Muscle of leg (tissue), 11 donors: ENCODE data around the gene BANP. TPM values are rescaled to one million over a fixed set of nuclear protein-coding genes. Genes with fewer than 3 reads are reported as not detected.
"Not testable (repeated sequence)": the region's sequence is repeated elsewhere in the genome, so short reads cannot be mapped to it uniquely, and the experiment has no call there.

Experiments
- DNase-seq: peaks from one replicate; pipeline ENCODE4 v3.0.0; 2013
- H3K27ac ChIP-seq: one replicate; pipeline ENCODE4 v1.5.1; 2013; ENCODE audit warnings: mild to moderate bottlenecking, low read length, control low read depth
- H3K27me3 ChIP-seq: one replicate; pipeline ENCODE4 v1.6.1; 2013; ENCODE audit warnings: low read length; ENCODE audit not compliant: control insufficient read depth, insufficient read depth
- H3K36me3 ChIP-seq: one replicate; pipeline ENCODE4 v1.6.1; 2013; ENCODE audit warnings: low read length; ENCODE audit not compliant: control insufficient read depth, insufficient read depth
- H3K4me1 ChIP-seq: one replicate; pipeline ENCODE4 v1.6.1; 2013; ENCODE audit warnings: low read length; ENCODE audit not compliant: control insufficient read depth, insufficient read depth
- H3K4me3 ChIP-seq: one replicate; pipeline ENCODE4 v1.5.1; 2013; ENCODE audit warnings: low read length, control low read depth
- H3K9me3 ChIP-seq: replicated peaks from 2 replicates; pipeline ENCODE4 v1.6.1; 2013; ENCODE audit warnings: low read depth, low read length; ENCODE audit not compliant: control insufficient read depth
- WGBS: methylation state at CpG from one replicate; pipeline ENCODE4 v1.1.5; 2013; ENCODE audit warnings: missing lambda C conversion rate; ENCODE audit not compliant: insufficient coverage; 5-methylcytosine and 5-hydroxymethylcytosine counted together
- polyA plus RNA-seq, 8 donors: library from polyadenylated mRNA; unstranded; fragments of 120-200 nt; gene quantifications; one replicate each; pipeline versions ENCODE4 v1.2.1 to v1.2.3, GENCODE V29; 2013; ENCODE audit warnings: inconsistent platforms in 1 of 8, low replicate concordance in 1 of 8; ENCODE audit not compliant: insufficient read length in 8 of 8, insufficient read depth in 1 of 8
- total RNA-seq: library from RNA; stranded (reverse); fragments of 120-200 nt; gene quantifications from one replicate; pipeline ENCODE4 v1.2.4, GENCODE V29; 2013

Gene BANP
- total and polyA plus RNA-seq, 9 donors: 11.2 to 18.9 (median 15.1) TPM

DNA sequence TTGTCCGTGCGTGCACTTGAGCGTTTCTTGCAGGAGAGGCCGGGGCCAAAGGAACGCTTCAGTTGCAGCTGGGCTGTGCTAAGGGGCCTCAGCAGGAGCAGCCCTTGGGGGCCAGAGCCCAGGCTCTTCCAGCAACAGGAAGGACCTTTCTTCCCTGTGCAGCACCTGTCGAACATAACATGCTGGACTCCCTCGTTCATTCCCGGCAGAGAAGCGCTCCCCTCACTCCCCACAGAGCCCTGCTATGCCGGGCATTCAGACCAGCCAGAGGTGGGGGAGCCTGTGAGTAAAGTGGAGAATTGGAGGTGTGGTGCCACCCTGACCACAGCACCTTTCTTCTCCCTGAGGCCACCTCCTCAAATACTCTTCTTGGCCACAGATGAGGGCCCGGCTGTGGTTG, 94.1 kb downstream of the BANP start:
- H3K27me3 ChIP-seq, H3K4me1 ChIP-seq, H3K4me3 ChIP-seq, H3K27ac ChIP-seq, DNase-seq, H3K9me3 ChIP-seq: not testable (repeated sequence)
- WGBS: 86% methylated on average over 5 of the region's 11 CpGs
- H3K36me3 ChIP-seq: peaks cover 26% of the 10 kb centered on the region

DNA sequence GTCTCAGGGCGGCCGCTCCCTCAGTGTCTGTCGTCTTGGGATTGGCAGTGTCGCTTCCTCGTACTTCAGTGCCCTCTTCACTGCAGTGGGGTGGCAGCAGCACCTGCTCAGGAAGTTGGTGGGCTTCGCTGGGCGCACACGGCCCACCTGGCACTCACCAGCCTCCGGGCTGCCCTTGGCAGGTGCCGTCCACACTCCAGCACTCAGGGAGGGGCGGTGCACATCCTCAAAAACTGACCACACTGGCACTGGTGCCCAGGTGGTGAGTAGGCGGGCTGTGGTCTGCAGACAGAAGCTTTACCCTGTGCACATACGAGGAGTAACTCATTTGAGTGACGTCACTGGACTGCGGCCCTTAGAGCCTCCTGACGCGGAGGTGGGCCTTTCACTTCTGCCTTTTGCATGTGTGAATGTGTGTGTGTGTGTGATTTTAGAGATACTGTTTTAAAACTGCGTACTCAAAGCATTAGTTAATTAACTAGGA, 94.6 kb downstream of the BANP start:
- DNase-seq: no peak
- H3K36me3 ChIP-seq: peaks cover 31% of the 10 kb centered on the region
- no peak overlapping the region for H3K27ac ChIP-seq
- 95% methylated on average over 14 of the region's 18 CpGs for WGBS
- no peak overlapping the region for H3K4me3 ChIP-seq
- H3K9me3 ChIP-seq: no peaks in the 10 kb centered on the region
- H3K4me1 ChIP-seq: no peaks in the 10 kb centered on the region
- no peaks in the 10 kb centered on the region for H3K27me3 ChIP-seq

DNA sequence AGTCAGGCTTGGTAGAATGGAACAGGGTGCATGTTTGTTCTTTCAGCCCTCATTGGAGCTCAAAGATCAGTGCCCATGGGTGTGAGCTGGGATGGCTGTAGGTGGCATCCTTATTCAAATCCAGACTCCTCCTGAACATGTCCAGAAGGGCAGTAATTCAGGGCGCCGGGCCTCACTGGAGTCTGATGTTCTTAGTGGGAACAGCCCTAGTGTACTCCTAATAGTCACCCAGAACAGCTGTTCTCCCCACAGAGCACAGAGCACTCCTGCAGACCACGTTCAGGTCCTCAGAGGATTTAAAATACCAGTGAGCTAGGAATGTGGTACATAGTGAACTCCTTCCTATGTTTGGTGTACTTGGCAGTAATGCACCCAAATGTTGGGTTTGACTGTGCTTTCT, 96.2 kb downstream of the BANP start:
- no peaks in the 10 kb centered on the region for H3K9me3 ChIP-seq
- no peak overlapping the region for H3K4me3 ChIP-seq
- no peak overlapping the region for H3K27ac ChIP-seq
- H3K36me3 ChIP-seq: peaks cover 41% of the 10 kb centered on the region
- WGBS: no CpG with 5 or more reads among the region's 3 CpGs
- no peaks in the 10 kb centered on the region for H3K27me3 ChIP-seq
- no peak for DNase-seq
- H3K4me1 ChIP-seq: no peaks in the 10 kb centered on the region

DNA sequence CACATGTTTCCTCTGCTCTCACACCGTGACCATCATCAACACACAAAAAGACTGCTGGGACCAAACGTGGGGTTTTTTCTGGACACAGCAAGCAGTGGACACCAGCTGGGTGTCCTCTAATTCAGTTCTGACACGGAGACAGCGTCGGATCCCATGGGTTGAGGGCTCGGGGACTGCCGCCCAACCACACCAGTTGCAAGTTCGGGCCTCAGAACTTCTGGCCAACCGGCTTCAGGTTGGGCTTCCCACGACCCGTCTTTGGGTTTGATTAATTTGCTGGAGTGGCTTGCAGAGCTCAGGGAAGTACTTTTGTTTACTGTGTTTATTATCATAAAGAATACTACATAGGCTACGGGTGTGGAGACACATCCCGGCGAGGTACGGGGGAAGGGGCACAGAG, 97.8 kb downstream of the BANP start:
- Histone ChIP-seq H3K4me3 (no peak overlapping the region), H3K9me3 (no peaks in the 10 kb centered on the region), H3K27ac (no peak overlapping the region), H3K4me1 (no peaks in the 10 kb centered on the region), H3K36me3 (peaks cover 46% of the 10 kb centered on the region), H3K27me3 (no peaks in the 10 kb centered on the region)
- 63% methylated on average over 10 of the region's 15 CpGs for WGBS
- DNase-seq: no peak

DNA sequence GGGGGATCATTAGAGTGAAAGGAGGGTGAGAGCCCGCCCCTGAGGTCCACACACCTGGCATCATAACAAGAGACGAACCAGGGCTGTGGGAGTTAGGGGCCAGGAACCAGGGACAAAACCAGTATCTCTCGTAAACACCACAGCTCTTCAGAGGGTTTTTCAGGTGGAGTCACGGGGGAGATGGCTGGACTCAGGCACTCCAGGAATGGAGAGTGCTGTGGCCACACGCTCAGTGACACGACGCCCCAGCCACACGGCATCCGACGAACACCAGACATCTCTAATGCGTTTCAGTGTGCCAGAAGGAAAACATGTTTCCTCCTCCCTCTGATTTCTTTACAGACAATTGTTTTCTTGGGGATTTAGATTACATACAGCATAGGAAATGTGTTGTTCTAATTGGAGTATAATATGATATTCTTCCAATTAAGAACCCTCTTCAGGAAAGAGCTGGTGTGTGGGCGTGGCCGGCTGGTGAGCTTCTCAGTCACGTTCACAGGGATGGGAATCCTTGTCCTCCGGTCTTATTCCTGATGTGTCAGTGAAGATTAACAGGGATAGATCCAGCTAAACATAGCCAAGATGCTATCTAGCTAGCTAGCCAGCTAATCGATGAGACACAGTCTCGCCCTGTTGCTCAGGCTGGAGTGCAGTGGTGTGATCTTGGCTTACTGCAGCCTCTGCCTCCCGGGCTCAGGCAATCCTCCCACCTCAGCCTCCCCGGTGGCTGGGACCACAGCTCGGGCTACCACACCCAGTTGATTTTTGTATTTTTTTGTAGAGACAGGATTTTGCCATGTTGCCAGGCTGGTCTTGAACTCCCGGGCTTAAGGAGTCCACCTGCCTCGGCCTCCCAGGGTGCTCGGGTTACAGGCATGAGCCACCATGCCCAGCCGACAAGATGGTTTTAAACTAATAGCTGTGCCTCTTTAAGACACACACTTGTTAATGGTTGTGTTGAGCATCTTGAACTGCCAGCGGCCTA, 98.6 kb downstream of the BANP start:
- Histone ChIP-seq H3K4me1 (peaks cover 3% of the 10 kb centered on the region), H3K27ac (no peak overlapping the region), H3K27me3 (no peaks in the 10 kb centered on the region), H3K9me3 (no peaks in the 10 kb centered on the region), H3K36me3 (peaks cover 49% of the 10 kb centered on the region), H3K4me3 (no peak overlapping the region)
- WGBS: 76% methylated on average over 13 of the region's 25 CpGs
- DNase-seq: no peak

DNA sequence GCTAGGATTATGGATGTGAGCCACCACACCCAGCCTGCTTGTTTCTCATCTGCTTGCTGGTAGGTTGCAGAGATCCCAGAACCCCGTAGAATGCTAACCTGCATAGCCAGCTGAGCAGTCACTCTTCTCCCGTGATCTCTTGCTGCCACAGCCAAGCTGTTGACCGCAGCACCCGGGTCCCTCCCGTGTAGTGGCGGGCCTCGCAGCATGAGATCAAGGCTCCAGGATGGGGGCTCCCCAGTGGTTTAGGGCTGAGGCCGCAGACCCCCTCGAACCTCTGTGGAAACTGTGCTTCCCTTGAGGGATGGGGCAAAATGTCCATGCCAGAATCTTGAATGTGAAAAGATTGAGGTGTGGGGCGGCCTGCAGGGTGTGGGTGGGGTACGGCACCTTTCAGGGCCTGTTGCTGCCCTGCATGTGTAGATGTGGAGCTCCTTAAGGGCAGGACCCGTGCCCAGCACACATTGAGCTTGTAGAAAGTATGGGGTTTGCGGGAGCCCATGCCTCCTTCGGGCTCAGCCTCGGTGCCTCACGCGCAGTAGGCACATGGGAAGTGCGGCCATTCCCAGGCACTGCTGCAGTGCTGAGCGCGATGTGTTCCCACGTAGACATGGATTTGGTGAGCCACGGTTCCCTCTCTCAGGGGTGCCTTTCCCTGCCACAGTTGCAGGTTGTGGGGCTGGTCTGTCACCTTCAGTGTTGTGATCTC, 99.9 kb downstream of the BANP start:
- no peak for DNase-seq
- Histone ChIP-seq H3K36me3 (peaks cover 41% of the 10 kb centered on the region), H3K27me3 (no peaks in the 10 kb centered on the region), H3K4me1 (peaks cover 7% of the 10 kb centered on the region), H3K9me3 (no peaks in the 10 kb centered on the region), H3K27ac (no peak overlapping the region), H3K4me3 (no peak overlapping the region)
- 93% methylated on average over 22 of the region's 22 CpGs for WGBS

DNA sequence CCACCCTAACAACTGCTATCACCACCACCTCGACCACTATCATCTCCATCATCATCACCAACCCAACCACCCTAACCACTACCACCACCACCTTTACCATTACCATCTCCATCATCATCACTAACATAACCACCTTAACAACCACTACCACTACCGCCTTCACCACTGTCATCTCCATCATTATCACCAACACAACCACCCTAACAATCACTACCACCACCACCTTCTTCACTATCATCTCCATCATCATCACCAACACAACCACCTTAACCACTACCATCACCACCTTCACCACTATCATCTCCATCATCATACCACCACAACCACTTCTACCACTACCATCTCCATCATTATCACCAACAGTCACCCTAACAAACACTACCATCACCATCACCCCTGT, 101.4 kb downstream of the BANP start:
- no peak overlapping the region for H3K27ac ChIP-seq
- H3K27me3 ChIP-seq: no peaks in the 10 kb centered on the region
- WGBS: 63% methylated on average over 2 of the region's 2 CpGs
- no peak for DNase-seq
- peaks cover 44% of the 10 kb centered on the region for H3K36me3 ChIP-seq
- H3K9me3 ChIP-seq: no peaks in the 10 kb centered on the region
- H3K4me1 ChIP-seq: peaks cover 18% of the 10 kb centered on the region
- no peak overlapping the region for H3K4me3 ChIP-seq

DNA sequence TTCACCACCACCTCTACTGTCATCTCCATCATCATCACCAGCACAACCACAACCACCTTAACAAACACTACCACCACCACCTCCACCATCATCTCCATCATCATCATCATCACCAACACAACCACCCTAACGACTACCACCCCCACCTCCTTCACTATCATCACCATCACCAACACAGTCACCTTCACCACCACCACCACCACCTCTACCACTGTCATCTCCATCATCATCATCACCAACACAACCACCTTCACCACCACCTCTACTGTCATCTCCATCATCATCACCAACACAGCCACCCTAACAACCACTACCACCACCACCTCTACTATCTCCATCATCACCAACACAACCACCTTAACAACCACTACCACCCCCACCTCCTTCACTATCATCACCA, 102.2 kb downstream of the BANP start:
- 100% methylated on average over 1 of the region's 1 CpG for WGBS
- H3K4me1 ChIP-seq: peaks cover 19% of the 10 kb centered on the region
- not testable (repeated sequence) for H3K27me3 ChIP-seq, H3K27ac ChIP-seq, H3K4me3 ChIP-seq, DNase-seq, H3K9me3 ChIP-seq
- peaks cover 40% of the 10 kb centered on the region for H3K36me3 ChIP-seq

DNA sequence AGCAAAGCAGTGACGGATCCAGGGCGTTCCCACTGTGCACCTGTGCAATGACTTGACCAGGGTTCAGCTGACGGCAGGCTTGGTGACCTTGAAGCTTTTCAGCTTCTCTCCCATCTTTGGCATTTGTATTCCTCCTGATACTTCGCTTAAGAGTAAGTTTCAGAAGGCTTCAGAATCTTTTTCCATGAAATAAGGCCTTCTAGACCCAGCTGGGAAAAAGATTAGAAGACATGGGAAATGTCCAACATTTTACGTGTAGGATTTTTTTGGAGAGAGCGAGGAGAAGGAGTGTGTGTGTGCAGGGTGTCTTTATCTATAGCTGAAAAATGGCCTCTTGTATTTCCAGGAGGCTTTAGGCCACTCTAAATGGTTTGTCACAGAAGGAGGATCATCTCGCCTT, 104.1 kb downstream of the BANP start:
- Histone ChIP-seq H3K4me1 (peaks cover 19% of the 10 kb centered on the region), H3K27ac (peak overlapping the region; percentile 92), H3K27me3 (no peaks in the 10 kb centered on the region), H3K36me3 (peaks cover 37% of the 10 kb centered on the region), H3K9me3 (no peaks in the 10 kb centered on the region), H3K4me3 (no peak overlapping the region)
- DNase-seq: peak; percentile 95
- WGBS: 36% methylated on average over 4 of the region's 7 CpGs

DNA sequence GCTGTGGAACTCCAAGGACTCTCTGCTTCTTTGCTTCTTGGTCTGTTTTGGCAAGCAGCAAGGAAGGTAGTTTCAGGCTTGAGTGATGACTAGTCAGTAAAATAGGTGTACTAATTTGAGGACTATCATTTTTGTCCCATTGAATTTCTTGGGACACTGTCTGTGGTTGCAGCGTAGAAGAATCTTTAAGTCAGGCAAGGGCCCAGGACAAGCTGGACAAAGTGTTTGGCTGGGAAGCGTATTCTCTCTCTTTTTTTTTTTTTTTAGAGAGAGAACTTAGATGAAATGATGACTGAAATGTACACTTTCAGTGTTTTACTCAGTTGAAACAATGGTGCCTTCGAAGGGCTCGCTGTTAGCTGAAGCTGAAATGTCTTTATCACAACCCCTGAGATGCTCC, 105.0 kb downstream of the BANP start:
- peak; percentile 69 for DNase-seq
- H3K36me3 ChIP-seq: peaks cover 31% of the 10 kb centered on the region
- H3K4me1 ChIP-seq: peaks cover 19% of the 10 kb centered on the region
- WGBS: 17% methylated on average over 2 of the region's 4 CpGs
- H3K9me3 ChIP-seq: no peaks in the 10 kb centered on the region
- no peaks in the 10 kb centered on the region for H3K27me3 ChIP-seq
- no peak overlapping the region for H3K4me3 ChIP-seq
- peak overlapping the region; percentile 92 for H3K27ac ChIP-seq
